Epithelial cell of proximal tubule (primary cell): ENCODE data around the gene RASL11B. TPM values are rescaled to one million over a fixed set of nuclear protein-coding genes. Genes with fewer than 3 reads are reported as not detected.

Experiments used
- DNase-seq: peaks from one replicate; pipeline ENCODE4 v3.0.0-alpha.2; 2011; ENCODE audit warnings: low read depth
- H3K4me3 ChIP-seq: 2 replicates; pipeline ENCODE4 v1.5.1; 2011; ENCODE audit warnings: low read depth, mild to moderate bottlenecking, low read length
- CTCF ChIP-seq: conservative IDR thresholded peaks from 2 replicates; pipeline ENCODE4 v1.5.1; 2012; ENCODE audit warnings: low read depth, mild to moderate bottlenecking, low read length
- total RNA-seq: library from RNA; depleted of rRNA; stranded (reverse); fragments of >200 nt; gene quantifications from 2 replicates; pipeline ENCODE4 v1.2.3, GENCODE V29; 2015

The RASL11B gene
- total RNA-seq, 1 donor from 2014 or later: 3.6 TPM

GRCh38 chr4:52853351-52853750, 8.8 kb upstream of the RASL11B start:
- no peak for DNase-seq
- no peak overlapping the region for H3K4me3 ChIP-seq
- no peak for TF ChIP-seq CTCF

- no peak overlapping the region for H3K4me3 ChIP-seq
- no peak for DNase-seq
- TF ChIP-seq CTCF: no peak
Observed at GRCh38 chr4:52856801-52857200, 5.3 kb upstream of the RASL11B start.

GRCh38 chr4:52860361-52860760, 1.8 kb upstream of the RASL11B start:
- no peak for TF ChIP-seq CTCF
- no peak for DNase-seq
- H3K4me3 ChIP-seq: no peak overlapping the region

GRCh38 chr4:52861171-52861823, 820 bp upstream of the RASL11B start:
- peak overlapping the region; percentile 63 for H3K4me3 ChIP-seq
- DNase-seq: no peak
- no peak for TF ChIP-seq CTCF

GRCh38 chr4:52862639-52863161, 583 bp downstream of the RASL11B start:
- no peak for DNase-seq
- H3K4me3 ChIP-seq: peak overlapping the region; percentile 63
- TF ChIP-seq CTCF: no peak

- H3K4me3 ChIP-seq: no peak overlapping the region
- no peak for DNase-seq
Observed at GRCh38 chr4:52863324-52863723, 1.2 kb downstream of the RASL11B start.

More at GRCh38 chr4:52863324-52863723, 1.2 kb downstream of the RASL11B start:
- no peak for TF ChIP-seq CTCF
